Astrocyte (in vitro differentiated cells and primary cell): Measurements from ENCODE around the gene LSM4. TPM values are rescaled to one million over a fixed set of nuclear protein-coding genes. Genes with fewer than 3 reads are reported as not detected.
A peak's percentile ranks its signal among the peaks of the same experiment; 100 is the strongest.
"Not testable (repeated sequence)": the region's sequence is repeated elsewhere in the genome, so short reads cannot be mapped to it uniquely, and the experiment has no call there.

Experiments
- DNase-seq: peaks from one replicate; pipeline ENCODE4 v3.0.0-alpha.2; 2010; ENCODE audit warnings: low read depth
- FAIRE-seq: peaks from 2 replicates; lab custom pipeline; 2011; peaks lifted over from hg19 to GRCh38; lab: Jason Lieb, UNC
- H2AFZ ChIP-seq: 2 replicates; pipeline ENCODE4 v1.6.0; 2012; ENCODE audit warnings: low read depth, low read length, inconsistent platforms
- H3K27ac ChIP-seq: 2 replicates; pipeline ENCODE4 v1.5.1; 2011; ENCODE audit warnings: low read depth, low read length, inconsistent platforms
- H3K27me3 ChIP-seq: 2 replicates; pipeline ENCODE4 v1.6.0; 2011; ENCODE audit warnings: low read length, inconsistent platforms; ENCODE audit not compliant: insufficient read depth
- H3K36me3 ChIP-seq: 2 replicates; pipeline ENCODE4 v1.5.1; 2011; ENCODE audit warnings: low read length, inconsistent platforms; ENCODE audit not compliant: insufficient read depth
- H3K4me1 ChIP-seq: 2 replicates; pipeline ENCODE4 v1.5.1; 2011; ENCODE audit warnings: low read length, inconsistent platforms; ENCODE audit not compliant: insufficient read depth
- H3K4me2 ChIP-seq: 2 replicates; pipeline ENCODE4 v1.6.0; 2012; ENCODE audit warnings: low read length, inconsistent platforms
- H3K4me3 ChIP-seq: 2 replicates; pipeline ENCODE4 v1.5.1; 2011; ENCODE audit warnings: low read depth, mild to moderate bottlenecking, low read length, inconsistent platforms; ENCODE audit not compliant: insufficient read depth
- H3K79me2 ChIP-seq: 2 replicates; pipeline ENCODE4 v1.6.0; 2012; ENCODE audit warnings: mild to moderate bottlenecking, low read length, inconsistent platforms; ENCODE audit not compliant: insufficient read depth
- H3K9ac ChIP-seq: 2 replicates; pipeline ENCODE4 v1.6.0; 2012; ENCODE audit warnings: mild to moderate bottlenecking, low read length, inconsistent platforms
- H3K9me3 ChIP-seq: 2 replicates; pipeline ENCODE4 v1.5.1; 2012; ENCODE audit warnings: low read depth, mild to moderate bottlenecking, low read length, inconsistent platforms; ENCODE audit not compliant: insufficient read depth
- H4K20me1 ChIP-seq: 2 replicates; pipeline ENCODE4 v1.6.0; 2012; ENCODE audit warnings: low read length, inconsistent platforms; ENCODE audit not compliant: insufficient read depth
- H3K27ac Mint-ChIP-seq: one replicate; pipeline ENCODE4 v1.8.0; 2021; ENCODE audit warnings: mild to moderate bottlenecking, mixed read lengths; ENCODE audit not compliant: unreplicated experiment
- H3K27me3 Mint-ChIP-seq: one replicate; pipeline ENCODE4 v1.8.0; 2021; ENCODE audit warnings: low read depth, mixed read lengths; ENCODE audit not compliant: unreplicated experiment
- H3K36me3 Mint-ChIP-seq: one replicate; pipeline ENCODE4 v1.8.0; 2021; ENCODE audit warnings: low read depth, mixed read lengths; ENCODE audit not compliant: unreplicated experiment
- H3K4me1 Mint-ChIP-seq: one replicate; pipeline ENCODE4 v1.8.0; 2021; ENCODE audit warnings: low read depth, mixed read lengths; ENCODE audit not compliant: unreplicated experiment
- H3K4me3 Mint-ChIP-seq: one replicate; pipeline ENCODE4 v1.8.0; 2021; ENCODE audit warnings: mild to moderate bottlenecking, moderate library complexity, mixed read lengths; ENCODE audit not compliant: unreplicated experiment
- H3K9me3 Mint-ChIP-seq: one replicate; pipeline ENCODE4 v1.8.0; 2021; ENCODE audit warnings: mild to moderate bottlenecking, mixed read lengths; ENCODE audit not compliant: unreplicated experiment
- EZH2 ChIP-seq: IDR thresholded peaks from 2 replicates; pipeline ENCODE4 v1.6.1; 2012; ENCODE audit warnings: mild to moderate bottlenecking, low read length, inconsistent platforms; ENCODE audit not compliant: insufficient read depth
- total RNA-seq: library from RNA; stranded (reverse); gene quantifications from 2 replicates; pipeline ENCODE4 v1.2.1, GENCODE V29; 2021
- TF ChIP-seq, protein P1 (sequence below): IDR thresholded peaks from 2 replicates; pipeline ENCODE4 v1.5.1; 2011; ENCODE audit warnings: low read depth, mild to moderate bottlenecking, inconsistent platforms, low read length, moderate library complexity; ENCODE audit not compliant: insufficient read depth

Gene LSM4
- total RNA-seq, 1 donor from 2014 or later: 127 TPM

DNA sequence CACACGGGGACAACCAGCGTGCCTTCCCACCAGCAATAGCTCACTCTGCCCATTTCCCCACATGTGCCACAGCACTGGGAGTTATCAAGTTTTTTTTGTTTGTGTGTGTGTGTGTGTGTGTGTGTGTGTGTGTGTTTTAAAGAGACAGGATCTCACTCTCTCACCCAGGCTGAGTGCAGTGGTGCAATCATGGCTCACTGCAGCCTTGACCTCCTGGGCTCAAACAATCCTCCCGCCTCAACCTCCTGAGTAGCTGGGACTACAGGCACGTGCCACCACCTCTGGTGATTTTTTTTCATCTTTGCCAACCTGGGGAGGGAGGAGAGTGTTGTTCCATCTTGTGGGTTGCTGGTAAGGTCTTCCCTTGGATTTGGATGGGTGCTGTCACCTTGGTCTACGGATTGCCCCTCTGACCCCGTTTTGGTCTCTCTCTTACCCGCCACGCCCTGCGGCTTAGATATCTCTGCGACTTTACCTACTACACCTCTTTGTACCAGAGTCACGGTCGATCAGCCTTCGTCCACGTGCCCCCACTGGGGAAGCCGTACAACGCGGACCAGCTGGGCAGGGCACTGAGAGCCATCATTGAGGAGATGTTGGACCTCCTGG lies 40.2 kb upstream of the LSM4 start:
- Histone ChIP-seq H2AFZ (no peak overlapping the region), H3K9me3 (no peaks in the 10 kb centered on the region), H3K4me1 (peaks cover 23% of the 10 kb centered on the region), H3K79me2 (no peaks in the 10 kb centered on the region), H3K4me2 (no peak overlapping the region), H3K27me3 (no peaks in the 10 kb centered on the region), H4K20me1 (no peaks in the 10 kb centered on the region), H3K9ac (no peak overlapping the region), H3K4me3 (no peak overlapping the region), H3K36me3 (peaks cover 4% of the 10 kb centered on the region), H3K27ac (no peak overlapping the region)
- TF ChIP-seq, protein P1, sequence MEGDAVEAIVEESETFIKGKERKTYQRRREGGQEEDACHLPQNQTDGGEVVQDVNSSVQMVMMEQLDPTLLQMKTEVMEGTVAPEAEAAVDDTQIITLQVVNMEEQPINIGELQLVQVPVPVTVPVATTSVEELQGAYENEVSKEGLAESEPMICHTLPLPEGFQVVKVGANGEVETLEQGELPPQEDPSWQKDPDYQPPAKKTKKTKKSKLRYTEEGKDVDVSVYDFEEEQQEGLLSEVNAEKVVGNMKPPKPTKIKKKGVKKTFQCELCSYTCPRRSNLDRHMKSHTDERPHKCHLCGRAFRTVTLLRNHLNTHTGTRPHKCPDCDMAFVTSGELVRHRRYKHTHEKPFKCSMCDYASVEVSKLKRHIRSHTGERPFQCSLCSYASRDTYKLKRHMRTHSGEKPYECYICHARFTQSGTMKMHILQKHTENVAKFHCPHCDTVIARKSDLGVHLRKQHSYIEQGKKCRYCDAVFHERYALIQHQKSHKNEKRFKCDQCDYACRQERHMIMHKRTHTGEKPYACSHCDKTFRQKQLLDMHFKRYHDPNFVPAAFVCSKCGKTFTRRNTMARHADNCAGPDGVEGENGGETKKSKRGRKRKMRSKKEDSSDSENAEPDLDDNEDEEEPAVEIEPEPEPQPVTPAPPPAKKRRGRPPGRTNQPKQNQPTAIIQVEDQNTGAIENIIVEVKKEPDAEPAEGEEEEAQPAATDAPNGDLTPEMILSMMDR: no peak
- TF ChIP-seq EZH2: no peak
- DNase-seq (no peak), FAIRE-seq (no peak)
- peaks cover 7% of the 10 kb centered on the region for H3K4me1 Mint-ChIP-seq
- H3K36me3 Mint-ChIP-seq: peaks cover 21% of the 10 kb centered on the region
- H3K4me3 Mint-ChIP-seq: no peak overlapping the region
- peaks cover 3% of the 10 kb centered on the region for H3K9me3 Mint-ChIP-seq
- H3K27ac Mint-ChIP-seq: peak overlapping the region; percentile 98
- H3K27me3 Mint-ChIP-seq: no peaks in the 10 kb centered on the region

DNA sequence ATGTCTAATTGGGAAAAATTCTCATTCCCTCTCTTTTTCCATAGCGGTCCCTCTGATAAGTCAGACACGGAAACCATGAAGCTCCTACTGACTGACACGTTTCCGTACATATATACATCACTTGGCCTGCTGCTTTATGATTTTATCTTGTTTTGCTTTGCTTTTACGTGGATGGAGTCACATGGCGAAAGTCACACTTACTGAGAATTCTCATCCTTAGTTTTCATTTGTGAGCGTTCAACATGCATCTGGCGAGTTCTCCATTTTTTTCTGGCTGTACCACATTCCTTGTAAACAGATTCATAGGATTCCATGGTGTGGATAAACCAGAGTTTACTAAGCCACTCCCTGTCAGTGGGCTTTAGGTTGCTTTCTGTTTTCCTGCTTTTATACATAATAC lies 38.8 kb upstream of the LSM4 start:
- peaks cover 5% of the 10 kb centered on the region for H3K9me3 ChIP-seq
- no peak overlapping the region for H3K9ac ChIP-seq
- Mint-ChIP-seq H3K27ac (no peak overlapping the region), H3K4me1 (peaks cover 7% of the 10 kb centered on the region), H3K36me3 (peaks cover 34% of the 10 kb centered on the region), H3K27me3 (no peaks in the 10 kb centered on the region), H3K9me3 (peaks cover 11% of the 10 kb centered on the region), H3K4me3 (no peak overlapping the region)
- H2AFZ ChIP-seq: no peak overlapping the region
- no peaks in the 10 kb centered on the region for H3K27me3 ChIP-seq
- H4K20me1 ChIP-seq: no peaks in the 10 kb centered on the region
- H3K4me1 ChIP-seq: peaks cover 23% of the 10 kb centered on the region
- H3K4me3 ChIP-seq: no peak overlapping the region
- H3K79me2 ChIP-seq: no peaks in the 10 kb centered on the region
- H3K4me2 ChIP-seq: no peak overlapping the region
- DNase-seq (no peak), FAIRE-seq (no peak)
- H3K27ac ChIP-seq: no peak overlapping the region
- peaks cover 7% of the 10 kb centered on the region for H3K36me3 ChIP-seq
- TF ChIP-seq, protein P1: no peak

DNA sequence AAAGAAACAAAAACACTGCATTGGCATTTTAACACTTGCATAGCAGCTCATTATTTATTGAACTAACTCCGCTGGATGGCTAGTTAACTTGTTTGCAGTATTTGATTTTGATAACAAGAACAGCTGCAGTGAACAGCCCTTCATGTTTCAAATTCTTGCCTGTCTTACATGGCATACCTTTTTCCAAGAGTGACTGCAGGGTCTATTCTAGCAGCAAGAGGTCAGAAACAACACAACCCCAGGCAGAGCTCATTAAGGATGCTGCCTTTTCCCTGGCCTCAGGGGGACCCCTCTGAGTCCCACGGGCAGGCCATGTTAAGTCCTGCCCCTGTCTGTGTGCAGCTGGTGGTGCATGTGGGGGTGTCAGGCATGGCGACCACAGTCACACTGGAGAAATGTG lies 34.2 kb upstream of the LSM4 start:
- peaks cover 33% of the 10 kb centered on the region for H3K36me3 Mint-ChIP-seq
- H3K9me3 Mint-ChIP-seq: peaks cover 14% of the 10 kb centered on the region
- no peaks in the 10 kb centered on the region for H4K20me1 ChIP-seq

DNA sequence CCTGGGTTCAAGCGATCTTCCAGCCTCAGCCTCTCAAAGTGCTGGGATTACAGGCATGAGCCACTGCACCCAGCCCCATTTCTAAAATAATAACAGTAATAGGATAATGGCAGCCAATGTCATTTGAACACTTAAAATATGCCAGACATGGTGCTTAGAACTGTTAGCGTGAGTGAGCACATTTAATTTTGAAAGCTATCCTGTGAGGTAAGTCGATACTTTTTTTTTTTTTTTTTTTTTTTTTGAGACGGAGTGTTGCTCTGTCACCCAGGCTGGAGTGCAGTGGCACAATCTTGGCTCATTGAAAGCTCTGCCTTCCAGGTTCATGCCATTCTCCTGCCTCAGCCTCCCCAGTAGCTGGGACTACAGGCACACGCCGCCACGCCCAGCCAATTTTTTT lies 31.9 kb upstream of the LSM4 start:
- H3K9me3 Mint-ChIP-seq: peaks cover 14% of the 10 kb centered on the region
- not testable (repeated sequence) for H3K27ac Mint-ChIP-seq, H3K27ac ChIP-seq, H3K4me1 ChIP-seq, H3K36me3 ChIP-seq, H3K4me2 ChIP-seq, DNase-seq, H3K4me3 Mint-ChIP-seq, FAIRE-seq, H2AFZ ChIP-seq, H3K4me1 Mint-ChIP-seq, H3K79me2 ChIP-seq, H3K9me3 ChIP-seq, H3K27me3 Mint-ChIP-seq, H3K27me3 ChIP-seq, H3K4me3 ChIP-seq, H3K9ac ChIP-seq, H4K20me1 ChIP-seq
- H3K36me3 Mint-ChIP-seq: peaks cover 36% of the 10 kb centered on the region

More for the DNA sequence above, 34.2 kb upstream of the LSM4 start:
- H3K79me2 ChIP-seq: no peaks in the 10 kb centered on the region
- no peak overlapping the region for H3K4me3 Mint-ChIP-seq
- H3K4me1 ChIP-seq: no peaks in the 10 kb centered on the region
- TF ChIP-seq, protein P1: no peak
- no peak for TF ChIP-seq EZH2
- peaks cover 4% of the 10 kb centered on the region for H3K36me3 ChIP-seq
- H3K4me1 Mint-ChIP-seq: no peaks in the 10 kb centered on the region
- peaks cover 5% of the 10 kb centered on the region for H3K9me3 ChIP-seq
- DNase-seq (no peak), FAIRE-seq (no peak)
- H3K27ac ChIP-seq: no peak overlapping the region
- H3K27me3 Mint-ChIP-seq: no peaks in the 10 kb centered on the region
- H3K4me2 ChIP-seq: no peak overlapping the region
- no peak overlapping the region for H3K4me3 ChIP-seq
- no peak overlapping the region for H2AFZ ChIP-seq
- H3K27ac Mint-ChIP-seq: no peak overlapping the region
- no peaks in the 10 kb centered on the region for H3K27me3 ChIP-seq
- no peak overlapping the region for H3K9ac ChIP-seq
